ENCODE results near the gene LMAN1L. TPM values are rescaled to one million over a fixed set of nuclear protein-coding genes. Genes with fewer than 3 reads are reported as not detected.
A peak's percentile ranks its signal among the peaks of the same experiment; 100 is the strongest.

LMAN1L gene
- total RNA-seq, 1 donor from 2014 or later, result not detected

DNA sequence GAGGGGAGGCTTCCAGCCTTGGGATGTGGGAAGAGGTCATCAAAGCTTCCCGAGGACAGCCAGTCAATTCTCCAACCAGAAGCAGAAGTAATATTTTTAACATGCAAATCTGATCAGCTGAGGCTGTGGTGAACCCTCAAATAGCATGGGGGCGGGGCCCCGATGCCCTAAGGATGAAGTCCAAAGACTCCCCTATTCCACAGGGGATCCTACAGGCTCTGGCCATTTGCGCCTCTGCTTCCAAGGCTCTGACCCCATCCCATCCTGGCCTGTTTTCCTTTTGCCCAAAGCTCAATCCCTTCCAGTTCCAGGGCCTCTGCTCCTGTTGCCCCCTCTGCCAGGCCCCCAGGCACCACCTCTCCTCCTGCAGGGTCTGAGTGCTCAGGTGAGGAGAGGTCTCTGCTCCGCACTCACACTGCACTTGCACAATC is 37.5 kb upstream of the LMAN1L start:
- no peak for DNase-seq (ENCODE audit: low spot score)
- no peaks in the 10 kb centered on the region for H3K9me3 Mint-ChIP-seq (ENCODE audit: unreplicated experiment)
- no peak overlapping the region for H3K27ac Mint-ChIP-seq (ENCODE audit: unreplicated experiment)
- no peak overlapping the region for H3K4me3 Mint-ChIP-seq (ENCODE audit: unreplicated experiment)
- peaks cover 45% of the 10 kb centered on the region for H3K4me1 Mint-ChIP-seq (ENCODE audit: unreplicated experiment)
- H3K27me3 Mint-ChIP-seq (ENCODE audit: unreplicated experiment), result peaks cover 1% of the 10 kb centered on the region
- TF ChIP-seq, protein P1, sequence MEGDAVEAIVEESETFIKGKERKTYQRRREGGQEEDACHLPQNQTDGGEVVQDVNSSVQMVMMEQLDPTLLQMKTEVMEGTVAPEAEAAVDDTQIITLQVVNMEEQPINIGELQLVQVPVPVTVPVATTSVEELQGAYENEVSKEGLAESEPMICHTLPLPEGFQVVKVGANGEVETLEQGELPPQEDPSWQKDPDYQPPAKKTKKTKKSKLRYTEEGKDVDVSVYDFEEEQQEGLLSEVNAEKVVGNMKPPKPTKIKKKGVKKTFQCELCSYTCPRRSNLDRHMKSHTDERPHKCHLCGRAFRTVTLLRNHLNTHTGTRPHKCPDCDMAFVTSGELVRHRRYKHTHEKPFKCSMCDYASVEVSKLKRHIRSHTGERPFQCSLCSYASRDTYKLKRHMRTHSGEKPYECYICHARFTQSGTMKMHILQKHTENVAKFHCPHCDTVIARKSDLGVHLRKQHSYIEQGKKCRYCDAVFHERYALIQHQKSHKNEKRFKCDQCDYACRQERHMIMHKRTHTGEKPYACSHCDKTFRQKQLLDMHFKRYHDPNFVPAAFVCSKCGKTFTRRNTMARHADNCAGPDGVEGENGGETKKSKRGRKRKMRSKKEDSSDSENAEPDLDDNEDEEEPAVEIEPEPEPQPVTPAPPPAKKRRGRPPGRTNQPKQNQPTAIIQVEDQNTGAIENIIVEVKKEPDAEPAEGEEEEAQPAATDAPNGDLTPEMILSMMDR (IDR thresholded peaks at IDR 0.05; ENCODE audit: unreplicated experiment), result no peak
- no peaks in the 10 kb centered on the region for H3K36me3 Mint-ChIP-seq (ENCODE audit: low read depth, unreplicated experiment)

DNA sequence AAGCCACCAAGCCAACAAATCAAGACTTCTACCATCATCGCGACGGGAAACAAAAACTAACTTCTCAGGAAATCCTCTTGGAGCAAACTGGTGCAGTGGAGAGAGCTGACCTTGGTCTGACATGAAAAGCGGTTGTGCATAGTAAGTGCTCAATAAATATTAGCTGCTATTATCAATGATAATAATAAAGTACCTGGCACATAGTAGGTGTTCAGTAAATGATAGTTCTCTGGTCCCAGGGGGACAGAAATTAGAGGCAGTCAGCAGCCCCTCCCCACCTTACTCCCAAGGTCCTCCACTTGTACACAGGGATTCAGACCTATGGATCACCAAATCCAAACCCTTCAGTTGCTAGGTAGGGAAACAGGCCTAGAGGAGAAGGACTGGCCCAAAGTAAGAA is 36.7 kb upstream of the LMAN1L start:
- Mint-ChIP-seq H3K36me3 (ENCODE audit: low read depth, unreplicated experiment) (no peaks in the 10 kb centered on the region), H3K4me3 (ENCODE audit: unreplicated experiment) (no peak overlapping the region), H3K4me1 (ENCODE audit: unreplicated experiment) (peaks cover 52% of the 10 kb centered on the region), H3K27ac (ENCODE audit: unreplicated experiment) (no peak overlapping the region), H3K9me3 (ENCODE audit: unreplicated experiment) (no peaks in the 10 kb centered on the region), H3K27me3 (ENCODE audit: unreplicated experiment) (peaks cover 7% of the 10 kb centered on the region)
- DNase-seq (ENCODE audit: low spot score), result no peak
- TF ChIP-seq, protein P1 (IDR thresholded peaks at IDR 0.05; ENCODE audit: unreplicated experiment), result no peak

DNA sequence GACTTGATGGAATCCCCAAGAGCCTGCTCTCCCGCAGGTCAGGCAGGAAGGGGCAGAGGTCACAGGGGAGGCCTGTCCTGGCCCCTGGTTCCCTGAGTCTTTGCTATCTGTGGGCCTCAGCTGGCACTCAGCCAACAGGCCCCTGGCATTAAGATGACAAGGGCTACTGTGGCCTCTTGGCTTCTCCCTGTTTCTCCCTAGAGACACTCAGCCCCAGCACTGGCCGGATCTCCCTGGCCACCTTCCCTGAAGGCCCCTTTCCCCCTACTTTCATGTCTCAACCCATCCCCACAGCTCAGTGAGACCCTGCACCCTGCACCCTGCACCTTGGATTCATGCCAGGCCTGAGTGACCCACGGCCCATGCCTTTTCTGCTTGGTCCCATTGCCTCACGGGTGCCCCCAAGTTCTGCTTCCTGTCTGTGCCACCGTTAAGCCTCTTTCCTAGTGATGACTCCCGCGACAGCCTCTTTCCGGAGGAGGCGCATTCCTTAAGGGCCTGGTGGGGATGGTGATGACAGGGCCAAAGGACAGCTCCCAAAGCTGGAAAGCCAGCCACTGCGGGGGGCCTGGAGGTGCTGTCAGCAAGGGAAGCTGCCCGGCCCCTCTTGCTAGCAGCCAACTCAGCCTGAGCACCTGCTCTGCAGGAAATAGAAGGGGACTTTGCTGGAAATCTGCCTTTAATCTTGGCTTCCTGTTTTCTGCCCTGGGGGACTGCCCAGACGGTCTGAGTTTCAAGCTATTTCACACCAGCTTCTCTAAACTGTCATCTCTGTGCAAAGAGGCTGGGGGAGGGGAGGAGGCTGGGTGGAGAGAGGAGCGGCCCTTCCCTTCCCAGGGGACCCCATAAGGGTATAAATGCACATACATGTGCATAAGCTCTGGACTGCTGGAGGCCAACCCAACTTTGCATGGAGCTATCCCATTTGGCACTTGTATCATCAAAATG is 35.5 kb upstream of the LMAN1L start:
- DNase-seq (ENCODE audit: low spot score), result peak; percentile 41
- TF ChIP-seq, protein P1 (IDR thresholded peaks at IDR 0.05; ENCODE audit: unreplicated experiment), result no peak
- H3K27ac Mint-ChIP-seq (ENCODE audit: unreplicated experiment), result peak overlapping the region; percentile 57

DNA sequence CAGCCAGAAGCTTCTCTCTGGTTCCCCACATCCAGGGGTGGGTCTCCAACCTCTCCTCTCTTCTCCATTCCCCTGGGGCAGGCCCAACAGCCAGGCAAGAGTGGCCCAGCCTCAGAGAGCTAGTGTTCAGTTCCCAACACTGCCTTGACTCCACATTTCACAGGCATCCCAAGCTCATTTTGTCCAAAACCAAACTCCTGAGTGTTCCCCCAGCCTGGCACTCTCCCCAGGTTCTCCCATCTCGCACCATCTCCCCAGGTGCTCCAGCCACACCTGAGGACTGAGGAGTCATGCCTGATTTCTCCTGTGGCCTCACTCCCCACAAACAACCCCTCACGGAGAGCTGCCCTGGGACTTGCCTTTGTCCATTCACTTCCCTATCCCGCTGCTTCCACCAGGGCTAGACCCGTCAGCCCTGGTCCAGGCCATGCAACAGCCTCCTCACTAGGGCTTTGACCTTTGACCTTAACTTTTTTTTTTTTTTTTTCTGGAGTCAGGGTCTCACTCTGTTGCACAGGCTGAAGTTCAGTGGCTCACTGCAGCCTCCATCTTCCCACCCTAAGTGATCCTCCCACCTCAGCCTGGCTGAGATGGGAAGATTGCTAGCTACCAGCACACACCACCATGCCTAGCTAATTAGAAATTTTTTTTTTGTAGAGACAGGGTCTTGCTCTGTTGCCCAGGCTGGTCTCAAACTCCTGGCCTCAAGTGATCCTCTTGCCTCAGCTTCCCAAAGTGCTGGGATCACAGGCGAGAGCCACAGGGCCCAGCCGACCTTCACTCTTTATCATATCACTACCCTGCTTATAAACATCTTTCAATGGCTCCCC is 34.7 kb upstream of the LMAN1L start:
- Mint-ChIP-seq H3K4me3 (ENCODE audit: unreplicated experiment) (peak overlapping the region; percentile 80), H3K27me3 (ENCODE audit: unreplicated experiment) (peaks cover 12% of the 10 kb centered on the region), H3K27ac (ENCODE audit: unreplicated experiment) (peak overlapping the region; percentile 78), H3K4me1 (ENCODE audit: unreplicated experiment) (peaks cover 56% of the 10 kb centered on the region), H3K36me3 (ENCODE audit: low read depth, unreplicated experiment) (no peaks in the 10 kb centered on the region), H3K9me3 (ENCODE audit: unreplicated experiment) (no peaks in the 10 kb centered on the region)
- TF ChIP-seq, protein P1 (IDR thresholded peaks at IDR 0.05; ENCODE audit: unreplicated experiment), result no peak
- DNase-seq (ENCODE audit: low spot score), result no peak

More for the DNA sequence above, 35.5 kb upstream of the LMAN1L start:
- Mint-ChIP-seq H3K27me3 (ENCODE audit: unreplicated experiment) (peaks cover 12% of the 10 kb centered on the region), H3K9me3 (ENCODE audit: unreplicated experiment) (no peaks in the 10 kb centered on the region), H3K4me1 (ENCODE audit: unreplicated experiment) (peaks cover 55% of the 10 kb centered on the region), H3K36me3 (ENCODE audit: low read depth, unreplicated experiment) (no peaks in the 10 kb centered on the region), H3K4me3 (ENCODE audit: unreplicated experiment) (no peak overlapping the region)

All from endothelial cell (in vitro differentiated cells).